ENCODE measurements around the gene TOP3A.
A peak's percentile ranks its signal among the peaks of the same experiment; 100 is the strongest.

GRCh38 chr17:18260332-18261145 lies 54.3 kb downstream of the TOP3A start, which contains the start of gene MIEF2:
- TF ChIP-seq CTCF (IDR thresholded peaks at IDR 0.05) (no peak), POLR2A (IDR thresholded peaks at IDR 0.05) (peak; percentile 5 to 71)
